DOHH2 (cell line): Measurements from ENCODE around the gene OTOA.
"Not testable (repeated sequence)": the region's sequence is repeated elsewhere in the genome, so short reads cannot be mapped to it uniquely, and the experiment has no call there.

Experiments used
- H3F3A ChIP-seq: fragments of 200-600 bp; sonication (generic), shearing (Covaris generic); 2 replicates; pipeline ENCODE4 v1.6.0; 2016; ENCODE audit warnings: antibody characterized with exemption, mild to moderate bottlenecking; ENCODE audit not compliant: control insufficient read depth, insufficient read depth
- H3K27ac ChIP-seq: fragments of 200-600 bp; sonication (generic); 2 replicates; pipeline ENCODE4 v1.5.1; 2014; ENCODE audit warnings: low read depth, mild to moderate bottlenecking, low read length, moderate library complexity
- H3K27me3 ChIP-seq: fragments of 200-600 bp; sonication (generic); 2 replicates; pipeline ENCODE4 v1.6.1; 2014; ENCODE audit warnings: mild to moderate bottlenecking, low read length, mixed read lengths; ENCODE audit not compliant: control insufficient read depth
- H3K36me3 ChIP-seq: fragments of 200-600 bp; sonication (generic); 2 replicates; pipeline ENCODE4 v1.6.1; 2014; ENCODE audit warnings: mild to moderate bottlenecking, low read length, moderate library complexity, mixed read lengths; ENCODE audit not compliant: control insufficient read depth
- H3K4me1 ChIP-seq: fragments of 200-600 bp; sonication (generic); 2 replicates; pipeline ENCODE4 v1.6.1; 2014; ENCODE audit warnings: mild to moderate bottlenecking, low read length, mixed read lengths; ENCODE audit not compliant: control insufficient read depth
- H3K4me2 ChIP-seq: fragments of 200-600 bp; sonication (generic); 2 replicates; pipeline ENCODE4 v1.6.0; 2014; ENCODE audit warnings: mild to moderate bottlenecking, low read length, moderate library complexity
- H3K4me3 ChIP-seq: fragments of 200-600 bp; sonication (generic); 2 replicates; pipeline ENCODE4 v1.5.1; 2014; ENCODE audit warnings: mild to moderate bottlenecking, low read length, mixed read lengths
- H3K79me2 ChIP-seq: fragments of 200-600 bp; sonication (generic); 2 replicates; pipeline ENCODE4 v1.6.1; 2014; ENCODE audit warnings: mild to moderate bottlenecking, low read length, mixed read lengths; ENCODE audit not compliant: control insufficient read depth
- H3K9me2 ChIP-seq: fragments of 200-600 bp; sonication (generic); replicated peaks from 2 replicates; pipeline ENCODE4 v1.6.1; 2014; ENCODE audit warnings: mild to moderate bottlenecking, low read length, mixed read lengths; ENCODE audit not compliant: control insufficient read depth
- H3K9me3 ChIP-seq: fragments of 200-600 bp; sonication (generic); 2 replicates; pipeline ENCODE4 v1.6.1; 2014; ENCODE audit warnings: antibody characterized with exemption, low read length, mixed read lengths; ENCODE audit not compliant: control insufficient read depth, insufficient read depth
- H4K20me1 ChIP-seq: fragments of 200-600 bp; sonication (generic); 2 replicates; pipeline ENCODE4 v1.6.0; 2014; ENCODE audit warnings: low read depth, mild to moderate bottlenecking, antibody characterized with exemption, low read length, moderate library complexity; ENCODE audit not compliant: control insufficient read depth, insufficient read depth
- CTCF ChIP-seq: fragments of 200-600 bp; sonication (generic); IDR thresholded peaks from one replicate; pipeline ENCODE4 v1.5.1; 2014; ENCODE audit warnings: antibody characterized with exemption, mild to moderate bottlenecking, low read depth, low read length; ENCODE audit not compliant: poor library complexity, severe bottlenecking
- EZH2phosphoT487 ChIP-seq: fragments of 200-600 bp; sonication (generic); IDR thresholded peaks from 2 replicates; pipeline ENCODE4 v1.6.1; 2017; ENCODE audit warnings: borderline replicate concordance, mild to moderate bottlenecking, antibody characterized with exemption, low read length, moderate library complexity, mixed read lengths

OTOA gene

GRCh38 chr16:21727344-21727743 is 63.6 kb downstream of the OTOA start:
- Histone ChIP-seq H4K20me1 (no peaks in the 10 kb centered on the region), H3K27ac (no peak overlapping the region), H3K4me2 (no peak overlapping the region), H3K36me3 (no peaks in the 10 kb centered on the region), H3F3A (no peaks in the 10 kb centered on the region), H3K9me2 (no peaks in the 10 kb centered on the region), H3K4me3 (no peak overlapping the region), H3K9me3 (no peaks in the 10 kb centered on the region), H3K27me3 (0 out of 2 replicates have a peak, but pooled peaks cover 7% of the 10 kb centered on the region), H3K79me2 (no peaks in the 10 kb centered on the region), H3K4me1 (no peaks in the 10 kb centered on the region)
- no peak for TF ChIP-seq EZH2phosphoT487
- no peak for TF ChIP-seq CTCF

GRCh38 chr16:21731233-21731632 is 67.5 kb downstream of the OTOA start:
- not testable (repeated sequence) for H3K4me2 ChIP-seq, H3K9me2 ChIP-seq, H3K27me3 ChIP-seq, H4K20me1 ChIP-seq, H3K79me2 ChIP-seq, H3K4me1 ChIP-seq, H3K36me3 ChIP-seq, H3K9me3 ChIP-seq, H3K4me3 ChIP-seq, H3F3A ChIP-seq, H3K27ac ChIP-seq

GRCh38 chr16:21740637-21741036 is 76.9 kb downstream of the OTOA start:
- not testable (repeated sequence) for H3K4me3 ChIP-seq, H3K9me3 ChIP-seq, H4K20me1 ChIP-seq, H3K4me2 ChIP-seq, H3K27ac ChIP-seq, H3K79me2 ChIP-seq, H3F3A ChIP-seq, H3K36me3 ChIP-seq, H3K27me3 ChIP-seq, H3K9me2 ChIP-seq, H3K4me1 ChIP-seq

GRCh38 chr16:21756192-21757079 is 92.7 kb downstream of the OTOA start:
- H3K9me2 ChIP-seq, H3K4me2 ChIP-seq: not testable (repeated sequence)

GRCh38 chr16:21757080-21757671 is 93.4 kb downstream of the OTOA start:
- H3K27ac ChIP-seq, H3K27me3 ChIP-seq, H3K4me3 ChIP-seq, H3K9me3 ChIP-seq, H3K36me3 ChIP-seq, H4K20me1 ChIP-seq, H3K9me2 ChIP-seq, H3K79me2 ChIP-seq, H3F3A ChIP-seq, H3K4me2 ChIP-seq, H3K4me1 ChIP-seq: not testable (repeated sequence)

More at GRCh38 chr16:21756192-21757079, 92.7 kb downstream of the OTOA start:
- not testable (repeated sequence) for H3K27ac ChIP-seq, H3K4me1 ChIP-seq, H3K27me3 ChIP-seq, H3K9me3 ChIP-seq, H3K79me2 ChIP-seq, H3K4me3 ChIP-seq, H3F3A ChIP-seq, H3K36me3 ChIP-seq, H4K20me1 ChIP-seq

- H3F3A ChIP-seq, H3K4me2 ChIP-seq, H3K4me3 ChIP-seq, H3K79me2 ChIP-seq, H4K20me1 ChIP-seq, H3K9me3 ChIP-seq, H3K27me3 ChIP-seq, H3K9me2 ChIP-seq, H3K4me1 ChIP-seq, H3K36me3 ChIP-seq, H3K27ac ChIP-seq: not testable (repeated sequence)
Observed at GRCh38 chr16:21768280-21768679, 104.5 kb downstream of the OTOA start.

- H4K20me1 ChIP-seq, H3K9me3 ChIP-seq, H3K36me3 ChIP-seq, H3K9me2 ChIP-seq, H3F3A ChIP-seq, H3K4me2 ChIP-seq, H3K27ac ChIP-seq, H3K4me1 ChIP-seq, H3K79me2 ChIP-seq, H3K4me3 ChIP-seq, H3K27me3 ChIP-seq: not testable (repeated sequence)
Observed at GRCh38 chr16:21768810-21769209, 105.0 kb downstream of the OTOA start.
